ENCODE results near the gene FTO. TPM values are rescaled to one million over a fixed set of nuclear protein-coding genes. Genes with fewer than 3 reads are reported as not detected.

FTO gene
- polyA plus RNA-seq, 1 donor from 2014 or later, result 80.1 TPM

DNA sequence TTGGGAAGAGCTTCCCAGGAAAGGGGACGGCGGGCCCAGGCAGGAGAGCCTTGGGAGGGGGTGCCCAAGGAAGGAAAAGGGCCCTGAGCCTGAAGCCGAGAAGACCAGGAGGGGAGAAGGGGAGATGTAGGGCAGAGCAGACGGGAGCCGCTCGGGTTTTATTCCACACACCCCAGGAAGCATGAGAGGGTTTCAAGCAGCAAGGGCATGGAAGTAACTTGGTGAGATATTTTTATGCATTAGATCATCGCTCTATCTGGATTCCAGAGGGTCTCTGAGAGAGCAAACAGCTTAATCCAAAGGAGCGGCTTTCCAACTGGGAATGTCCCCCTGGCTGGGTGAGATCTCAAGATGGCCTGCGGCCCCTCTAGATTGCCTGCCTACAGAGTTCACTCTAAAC lies 411.6 kb downstream of the FTO start:
- H3K36me3 ChIP-seq (ENCODE audit: insufficient read depth, low read length), result no peaks in the 10 kb centered on the region
- no peak for TF ChIP-seq EZH2 (IDR thresholded peaks at IDR 0.05; ENCODE audit: borderline replicate concordance, insufficient read depth, low read length, poor library complexity, severe bottlenecking)
- TF ChIP-seq EP300 (conservative IDR thresholded peaks at IDR 0.05; ENCODE audit: poor library complexity, severe bottlenecking), result no peak
- TF ChIP-seq MXI1 (conservative IDR thresholded peaks at IDR 0.05; ENCODE audit: poor library complexity, severe bottlenecking), result no peak
- no peak for TF ChIP-seq CTCF (IDR thresholded peaks at IDR 0.05; ENCODE audit: poor library complexity, severe bottlenecking)
- TF ChIP-seq POLR2AphosphoS5 (IDR thresholded peaks at IDR 0.05), result no peak
- no peak for TF ChIP-seq SMC3 (conservative IDR thresholded peaks at IDR 0.05; ENCODE audit: poor library complexity)
- no peak for TF ChIP-seq RAD21 (conservative IDR thresholded peaks at IDR 0.05)
- TF ChIP-seq TAF1 (IDR thresholded peaks at IDR 0.05; ENCODE audit: low read depth), result no peak
- TF ChIP-seq, protein P1, sequence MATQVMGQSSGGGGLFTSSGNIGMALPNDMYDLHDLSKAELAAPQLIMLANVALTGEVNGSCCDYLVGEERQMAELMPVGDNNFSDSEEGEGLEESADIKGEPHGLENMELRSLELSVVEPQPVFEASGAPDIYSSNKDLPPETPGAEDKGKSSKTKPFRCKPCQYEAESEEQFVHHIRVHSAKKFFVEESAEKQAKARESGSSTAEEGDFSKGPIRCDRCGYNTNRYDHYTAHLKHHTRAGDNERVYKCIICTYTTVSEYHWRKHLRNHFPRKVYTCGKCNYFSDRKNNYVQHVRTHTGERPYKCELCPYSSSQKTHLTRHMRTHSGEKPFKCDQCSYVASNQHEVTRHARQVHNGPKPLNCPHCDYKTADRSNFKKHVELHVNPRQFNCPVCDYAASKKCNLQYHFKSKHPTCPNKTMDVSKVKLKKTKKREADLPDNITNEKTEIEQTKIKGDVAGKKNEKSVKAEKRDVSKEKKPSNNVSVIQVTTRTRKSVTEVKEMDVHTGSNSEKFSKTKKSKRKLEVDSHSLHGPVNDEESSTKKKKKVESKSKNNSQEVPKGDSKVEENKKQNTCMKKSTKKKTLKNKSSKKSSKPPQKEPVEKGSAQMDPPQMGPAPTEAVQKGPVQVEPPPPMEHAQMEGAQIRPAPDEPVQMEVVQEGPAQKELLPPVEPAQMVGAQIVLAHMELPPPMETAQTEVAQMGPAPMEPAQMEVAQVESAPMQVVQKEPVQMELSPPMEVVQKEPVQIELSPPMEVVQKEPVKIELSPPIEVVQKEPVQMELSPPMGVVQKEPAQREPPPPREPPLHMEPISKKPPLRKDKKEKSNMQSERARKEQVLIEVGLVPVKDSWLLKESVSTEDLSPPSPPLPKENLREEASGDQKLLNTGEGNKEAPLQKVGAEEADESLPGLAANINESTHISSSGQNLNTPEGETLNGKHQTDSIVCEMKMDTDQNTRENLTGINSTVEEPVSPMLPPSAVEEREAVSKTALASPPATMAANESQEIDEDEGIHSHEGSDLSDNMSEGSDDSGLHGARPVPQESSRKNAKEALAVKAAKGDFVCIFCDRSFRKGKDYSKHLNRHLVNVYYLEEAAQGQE (IDR thresholded peaks at IDR 0.05; ENCODE audit: borderline replicate concordance), result no peak
- H3F3A ChIP-seq (ENCODE audit: insufficient read depth, low read length, poor library complexity, severe bottlenecking), result no peaks in the 10 kb centered on the region

DNA sequence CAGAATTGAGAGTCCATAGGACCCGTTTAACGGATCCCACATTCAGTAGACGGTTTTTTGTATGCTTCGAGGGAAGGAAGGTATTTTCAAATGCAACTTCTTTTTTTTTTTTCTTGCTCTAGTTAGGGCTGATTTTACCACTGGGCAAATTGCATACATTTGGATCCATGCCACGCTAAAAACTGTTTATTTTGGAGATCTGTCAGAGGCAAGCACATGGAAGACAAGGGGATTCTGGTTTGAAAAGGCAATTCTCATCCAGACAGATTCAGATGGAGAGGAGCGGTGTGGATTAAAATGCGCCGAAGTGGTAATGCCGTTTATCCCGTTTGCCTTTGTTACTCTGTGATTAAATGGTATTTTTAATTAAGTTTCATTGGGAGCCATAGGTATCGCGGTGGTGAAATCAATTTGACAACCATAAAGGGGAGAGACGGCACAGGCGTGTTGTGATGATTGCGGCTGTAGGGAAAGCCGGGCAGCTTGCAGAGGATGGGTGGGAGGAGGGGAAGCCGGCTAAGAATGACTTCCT lies 412.2 kb downstream of the FTO start:
- H4K20me1 ChIP-seq (ENCODE audit: insufficient read depth), result no peaks in the 10 kb centered on the region
- no peak for TF ChIP-seq SMC3 (conservative IDR thresholded peaks at IDR 0.05; ENCODE audit: poor library complexity)
- TF ChIP-seq TAF1 (IDR thresholded peaks at IDR 0.05; ENCODE audit: low read depth), result no peak
- TF ChIP-seq POLR2AphosphoS5 (IDR thresholded peaks at IDR 0.05), result no peak
- TF ChIP-seq EP300 (conservative IDR thresholded peaks at IDR 0.05; ENCODE audit: poor library complexity, severe bottlenecking), result no peak
- TF ChIP-seq, protein P1 (IDR thresholded peaks at IDR 0.05; ENCODE audit: borderline replicate concordance), result no peak
- TF ChIP-seq MXI1 (conservative IDR thresholded peaks at IDR 0.05; ENCODE audit: poor library complexity, severe bottlenecking), result no peak
- no peak for TF ChIP-seq CTCF (IDR thresholded peaks at IDR 0.05; ENCODE audit: poor library complexity, severe bottlenecking)
- TF ChIP-seq EZH2 (IDR thresholded peaks at IDR 0.05; ENCODE audit: borderline replicate concordance, insufficient read depth, low read length, poor library complexity, severe bottlenecking), result no peak
- TF ChIP-seq RAD21 (conservative IDR thresholded peaks at IDR 0.05), result no peak
- no peaks in the 10 kb centered on the region for H3K36me3 ChIP-seq (ENCODE audit: insufficient read depth, low read length)

More for the DNA sequence above, 411.6 kb downstream of the FTO start:
- Histone ChIP-seq H3K9me3 (ENCODE audit: low read length) (no peaks in the 10 kb centered on the region), H3K27ac (ENCODE audit: low read length) (no peak overlapping the region), H3K9me2 (ENCODE audit: insufficient read depth, low read length) (no peaks in the 10 kb centered on the region), H3K4me3 (ENCODE audit: low read length) (no peak overlapping the region), H4K20me1 (ENCODE audit: insufficient read depth) (no peaks in the 10 kb centered on the region), H3K9ac (ENCODE audit: low read length) (no peak overlapping the region), H3K79me2 (replicated peaks; ENCODE audit: insufficient read depth, low read length) (no peaks in the 10 kb centered on the region), H2AFZ (ENCODE audit: low read depth, low read length) (no peak overlapping the region), H3K27me3 (ENCODE audit: insufficient read depth, low read depth, low read length) (no peaks in the 10 kb centered on the region), H3K4me2 (ENCODE audit: low read length) (no peak overlapping the region)

More for the DNA sequence above, 412.2 kb downstream of the FTO start:
- H3K4me2 ChIP-seq (ENCODE audit: low read length), result no peak overlapping the region
- no peaks in the 10 kb centered on the region for H3K79me2 ChIP-seq (replicated peaks; ENCODE audit: insufficient read depth, low read length)
- no peaks in the 10 kb centered on the region for H3K9me3 ChIP-seq (ENCODE audit: low read length)
- H3K27me3 ChIP-seq (ENCODE audit: insufficient read depth, low read depth, low read length), result no peaks in the 10 kb centered on the region
- no peak overlapping the region for H3K27ac ChIP-seq (ENCODE audit: low read length)
- no peak overlapping the region for H2AFZ ChIP-seq (ENCODE audit: low read depth, low read length)
- no peaks in the 10 kb centered on the region for H3F3A ChIP-seq (ENCODE audit: insufficient read depth, low read length, poor library complexity, severe bottlenecking)
- no peak overlapping the region for H3K4me3 ChIP-seq (ENCODE audit: low read length)
- H3K9ac ChIP-seq (ENCODE audit: low read length), result no peak overlapping the region
- H3K9me2 ChIP-seq (ENCODE audit: insufficient read depth, low read length), result no peaks in the 10 kb centered on the region

Data from neural cell (in vitro differentiated cells).